ENCODE data around the gene SLC6A11.

Gene SLC6A11

GRCh38 chr3:10951295-10951926 lies 135.4 kb downstream of the SLC6A11 start:
- no peak for DNase-seq (ENCODE audit: low read depth, low spot score)

GRCh38 chr3:10952525-10952924 lies 136.5 kb downstream of the SLC6A11 start:
- DNase-seq (ENCODE audit: low read depth, low spot score), result no peak

- DNase-seq (ENCODE audit: low read depth, low spot score), result no peak
These were observed 138.7 kb downstream of the SLC6A11 start for GRCh38 chr3:10954740-10955139.

GRCh38 chr3:10955711-10956453 lies 139.9 kb downstream of the SLC6A11 start:
- DNase-seq (ENCODE audit: low read depth, low spot score), result peak; percentile 96

GRCh38 chr3:10956531-10956930 lies 140.5 kb downstream of the SLC6A11 start:
- DNase-seq (ENCODE audit: low read depth, low spot score), result no peak

- no peak for DNase-seq (ENCODE audit: low read depth, low spot score)
These were observed 141.0 kb downstream of the SLC6A11 start for GRCh38 chr3:10956986-10957385.

GRCh38 chr3:10957976-10958749 lies 142.1 kb downstream of the SLC6A11 start:
- no peak for DNase-seq (ENCODE audit: low read depth, low spot score)

- DNase-seq (ENCODE audit: low read depth, low spot score), result no peak
These were observed 144.2 kb downstream of the SLC6A11 start for GRCh38 chr3:10960255-10960654.

- DNase-seq (ENCODE audit: low read depth, low spot score), result no peak
These were observed 145.9 kb downstream of the SLC6A11 start for GRCh38 chr3:10961921-10962320.

- no peak for DNase-seq (ENCODE audit: low read depth, low spot score)
These were observed 146.5 kb downstream of the SLC6A11 start for GRCh38 chr3:10962481-10963036.

GRCh38 chr3:10964537-10965167 lies 148.6 kb downstream of the SLC6A11 start:
- DNase-seq (ENCODE audit: low read depth, low spot score), result no peak

GRCh38 chr3:10968401-10968800 lies 152.4 kb downstream of the SLC6A11 start:
- peak; percentile 79 for DNase-seq (ENCODE audit: low read depth, low spot score)

GRCh38 chr3:10970306-10970960 lies 154.4 kb downstream of the SLC6A11 start:
- DNase-seq (ENCODE audit: low read depth, low spot score), result no peak

- no peak for DNase-seq (ENCODE audit: low read depth, low spot score)
These were observed 156.2 kb downstream of the SLC6A11 start for GRCh38 chr3:10972072-10972782.

- DNase-seq (ENCODE audit: low read depth, low spot score), result no peak
These were observed 157.1 kb downstream of the SLC6A11 start for GRCh38 chr3:10973046-10973595.

GRCh38 chr3:10974131-10974530 lies 158.1 kb downstream of the SLC6A11 start:
- DNase-seq (ENCODE audit: low read depth, low spot score), result no peak

GRCh38 chr3:10974746-10975375 lies 158.8 kb downstream of the SLC6A11 start:
- no peak for DNase-seq (ENCODE audit: low read depth, low spot score)

- no peak for DNase-seq (ENCODE audit: low read depth, low spot score)
These were observed 159.7 kb downstream of the SLC6A11 start for GRCh38 chr3:10975695-10976234.

- no peak for DNase-seq (ENCODE audit: low read depth, low spot score)
These were observed 160.7 kb downstream of the SLC6A11 start for GRCh38 chr3:10976770-10977169.
